ENCODE measurements around the gene EEF1AKMT4.

DNA sequence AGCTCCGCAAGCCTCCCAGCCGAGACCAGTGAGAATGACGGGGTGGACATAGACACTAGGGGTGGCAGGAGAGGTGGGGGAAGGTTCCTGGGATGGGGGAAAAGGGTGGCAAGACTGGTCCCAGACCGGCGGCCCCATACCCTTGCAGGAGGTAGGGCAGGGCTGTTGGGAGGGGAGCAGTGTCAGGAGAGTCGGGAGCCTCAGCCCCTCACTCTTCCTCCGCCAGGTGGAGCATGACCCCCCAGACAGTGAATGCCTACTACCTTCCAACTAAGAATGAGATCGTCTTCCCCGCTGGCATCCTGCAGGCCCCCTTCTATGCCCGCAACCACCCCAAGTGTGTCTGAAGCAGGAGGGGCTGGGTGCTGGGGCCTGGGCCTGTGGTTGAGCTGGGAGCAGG lies 40.9 kb downstream of the EEF1AKMT4 start:
- TF ChIP-seq, protein P1, sequence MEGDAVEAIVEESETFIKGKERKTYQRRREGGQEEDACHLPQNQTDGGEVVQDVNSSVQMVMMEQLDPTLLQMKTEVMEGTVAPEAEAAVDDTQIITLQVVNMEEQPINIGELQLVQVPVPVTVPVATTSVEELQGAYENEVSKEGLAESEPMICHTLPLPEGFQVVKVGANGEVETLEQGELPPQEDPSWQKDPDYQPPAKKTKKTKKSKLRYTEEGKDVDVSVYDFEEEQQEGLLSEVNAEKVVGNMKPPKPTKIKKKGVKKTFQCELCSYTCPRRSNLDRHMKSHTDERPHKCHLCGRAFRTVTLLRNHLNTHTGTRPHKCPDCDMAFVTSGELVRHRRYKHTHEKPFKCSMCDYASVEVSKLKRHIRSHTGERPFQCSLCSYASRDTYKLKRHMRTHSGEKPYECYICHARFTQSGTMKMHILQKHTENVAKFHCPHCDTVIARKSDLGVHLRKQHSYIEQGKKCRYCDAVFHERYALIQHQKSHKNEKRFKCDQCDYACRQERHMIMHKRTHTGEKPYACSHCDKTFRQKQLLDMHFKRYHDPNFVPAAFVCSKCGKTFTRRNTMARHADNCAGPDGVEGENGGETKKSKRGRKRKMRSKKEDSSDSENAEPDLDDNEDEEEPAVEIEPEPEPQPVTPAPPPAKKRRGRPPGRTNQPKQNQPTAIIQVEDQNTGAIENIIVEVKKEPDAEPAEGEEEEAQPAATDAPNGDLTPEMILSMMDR (conservative IDR thresholded peaks at IDR 0.05), result no peak
- TF ChIP-seq EZH2 (IDR thresholded peaks at IDR 0.05; ENCODE audit: low read depth), result no peak

All from PC-9 (cell line).